Esophagus muscularis mucosa (tissue), 3 donors: ENCODE results near the gene NGRN.

Source experiments
- CTCF ChIP-seq, 3 experiments: fragments of 200-600 bp in 2 of 3; fragments of 450-650 bp in 1 of 3; sonication (generic) in 2 of 3; IDR thresholded peaks; one replicate each; pipeline ENCODE4 v1.5.1; 2017 to 2019; ENCODE audit warnings: antibody characterized with exemption in 3 of 3, mild to moderate bottlenecking in 2 of 3, moderate library complexity in 1 of 3
- POLR2A ChIP-seq: fragments of 450-650 bp; IDR thresholded peaks from one replicate; pipeline ENCODE4 v1.6.1; 2017; ENCODE audit warnings: antibody characterized with exemption, moderate library complexity, mild to moderate bottlenecking, low read depth
- POLR2AphosphoS5 ChIP-seq, 2 donors: sonication (generic); formaldehyde crosslinking; IDR thresholded peaks; one replicate each; pipeline ENCODE4 v1.6.1; 2017; ENCODE audit warnings: antibody characterized with exemption in 2 of 2

GRCh38 chr15:90266485-90266884 is 1.0 kb downstream of the NGRN start:
- TF ChIP-seq POLR2A (no peak), POLR2AphosphoS5 (IDR thresholded peaks at IDR 0.05) (no peak), CTCF (IDR thresholded peaks at IDR 0.05) (no peak)
